NCI-H510A treated with DMSO at 0.1 percent for 48 hours (cell line): ENCODE measurements around the gene SAMD4A.
"Not testable (repeated sequence)": the region's sequence is repeated elsewhere in the genome, so short reads cannot be mapped to it uniquely, and the experiment has no call there.

ENCODE experiments used
- DNase-seq: peaks from one replicate; lab custom pipeline; 2025; lab: John Stamatoyannopoulos, UW

SAMD4A gene

GRCh38 chr14:54784657-54785056, 217.7 kb downstream of the SAMD4A start:
- DNase-seq = no peak

- DNase-seq = no peak
Observed at GRCh38 chr14:54785136-54785777, 218.3 kb downstream of the SAMD4A start.

- no peak for DNase-seq
Observed at GRCh38 chr14:54785778-54786770, 219.1 kb downstream of the SAMD4A start.

GRCh38 chr14:54786838-54787237, 219.9 kb downstream of the SAMD4A start:
- DNase-seq = peak; percentile 41

GRCh38 chr14:54787261-54787660, 220.3 kb downstream of the SAMD4A start:
- DNase-seq = no peak

- no peak for DNase-seq
Observed at GRCh38 chr14:54788701-54789100, 221.8 kb downstream of the SAMD4A start.

- DNase-seq = no peak
Observed at GRCh38 chr14:54789166-54789565, 222.2 kb downstream of the SAMD4A start.

GRCh38 chr14:54789781-54790480, 223.0 kb downstream of the SAMD4A start:
- no peak for DNase-seq

- no peak for DNase-seq
Observed at GRCh38 chr14:54791001-54791400, 224.1 kb downstream of the SAMD4A start.

- no peak for DNase-seq
Observed at GRCh38 chr14:54792288-54792687, 225.4 kb downstream of the SAMD4A start.

- no peak for DNase-seq
Observed at GRCh38 chr14:54794159-54794558, 227.2 kb downstream of the SAMD4A start.

GRCh38 chr14:54794796-54795195, 227.9 kb downstream of the SAMD4A start:
- DNase-seq = no peak

- DNase-seq = no peak
Observed at GRCh38 chr14:54796961-54797360, 230.0 kb downstream of the SAMD4A start.

GRCh38 chr14:54797556-54797955, 230.6 kb downstream of the SAMD4A start:
- DNase-seq = no peak

GRCh38 chr14:54797986-54798385, 231.1 kb downstream of the SAMD4A start:
- DNase-seq = no peak

GRCh38 chr14:54798465-54799124, 231.7 kb downstream of the SAMD4A start:
- DNase-seq = no peak

- DNase-seq = not testable (repeated sequence)
Observed at GRCh38 chr14:54801482-54801881, 234.6 kb downstream of the SAMD4A start.

- no peak for DNase-seq
Observed at GRCh38 chr14:54803396-54803795, 236.5 kb downstream of the SAMD4A start.

- DNase-seq = no peak
Observed at GRCh38 chr14:54803926-54804537, 237.1 kb downstream of the SAMD4A start.

GRCh38 chr14:54804538-54805041, 237.7 kb downstream of the SAMD4A start:
- DNase-seq = peak; percentile 8

GRCh38 chr14:54805070-54805444, 238.1 kb downstream of the SAMD4A start:
- no peak for DNase-seq
